GM19467 (cell line): Measurements from ENCODE around the gene UBE2A.

ENCODE experiments used
- ATAC-seq: cut with Tn5 transposase; IDR thresholded peaks from one replicate; pipeline ENCODE4 v1.9.1; 2021; ENCODE audit warnings: mild to moderate bottlenecking, moderate library complexity; ENCODE audit not compliant: unreplicated experiment

Gene UBE2A

DNA sequence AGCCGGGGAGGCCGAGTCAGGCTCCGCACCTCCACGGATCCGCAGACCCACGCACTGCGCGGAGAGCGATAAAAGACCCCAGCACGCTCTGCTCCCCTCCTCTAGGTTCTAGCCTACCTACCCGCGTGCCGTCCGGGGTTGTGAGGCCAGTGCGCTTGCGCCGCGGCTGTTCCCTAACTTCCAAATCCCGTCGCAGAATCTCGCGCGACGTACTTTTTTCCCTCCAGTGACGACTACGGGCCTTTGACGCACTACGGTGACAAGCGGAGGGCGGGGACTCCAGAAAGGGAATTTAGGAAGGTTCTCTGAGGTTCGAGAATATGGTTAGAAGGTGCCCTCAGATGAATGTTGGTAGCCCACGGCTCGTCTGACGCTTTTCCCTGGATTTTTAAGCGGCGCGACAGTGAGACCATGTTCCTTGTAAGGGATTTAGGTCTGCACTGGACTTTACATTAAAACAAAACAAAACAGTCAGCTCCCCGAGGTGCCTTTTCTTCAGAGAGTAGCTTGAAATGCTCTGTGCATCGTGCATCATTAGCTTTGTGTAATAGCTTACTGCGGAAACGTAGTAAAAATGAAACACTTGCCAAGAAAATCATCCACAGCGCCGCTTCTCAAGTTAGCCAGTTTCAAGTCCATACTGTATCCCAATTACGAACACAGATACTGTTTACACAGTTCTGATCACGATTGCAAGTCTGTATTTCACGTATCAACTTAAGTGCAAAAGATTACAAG, 32.1 kb downstream of the UBE2A start, which contains the start of gene NKRF:
TSS of gene NKRF (minus strand) at position 145 of the 738 bp plus-strand sequence.
- ATAC-seq: peak; percentile 69

DNA sequence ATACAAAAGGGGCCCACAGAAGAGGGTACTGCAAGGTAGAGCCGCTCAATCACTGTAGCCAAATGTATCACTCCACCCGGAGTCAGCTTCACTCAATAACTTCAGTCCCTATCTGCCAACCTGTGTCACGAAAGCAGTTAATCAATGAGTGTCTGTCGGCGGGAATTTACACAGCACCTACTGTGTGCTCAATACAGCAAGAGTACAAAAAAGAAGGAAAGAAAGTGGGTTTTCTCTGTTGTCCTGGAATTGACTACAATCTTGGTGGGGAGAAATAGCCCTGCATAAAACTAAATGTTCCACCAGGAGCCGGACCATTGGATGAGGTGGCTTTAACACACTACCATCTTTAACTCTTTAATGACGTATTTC, 32.6 kb downstream of the UBE2A start:
- ATAC-seq: no peak

DNA sequence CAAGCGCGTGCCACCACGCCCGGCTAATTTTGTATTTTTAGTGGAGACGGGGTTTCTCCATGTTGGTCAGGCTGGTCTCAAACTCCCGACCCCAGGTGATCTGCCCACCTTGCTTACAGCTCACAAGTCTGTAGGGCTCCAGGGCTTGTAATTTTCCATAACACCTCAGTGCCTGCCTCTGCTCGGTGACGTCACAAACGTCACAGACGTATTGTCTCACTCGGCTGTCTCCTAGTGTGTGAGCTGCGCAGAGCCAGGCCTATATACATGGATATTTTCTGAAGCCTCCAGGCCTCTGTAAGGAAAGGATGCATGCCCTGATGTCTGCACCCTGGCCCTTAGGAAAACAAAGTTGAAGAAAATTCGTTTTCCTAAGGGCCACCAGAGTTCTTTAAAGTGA, 40.4 kb downstream of the UBE2A start:
- no peak for ATAC-seq

DNA sequence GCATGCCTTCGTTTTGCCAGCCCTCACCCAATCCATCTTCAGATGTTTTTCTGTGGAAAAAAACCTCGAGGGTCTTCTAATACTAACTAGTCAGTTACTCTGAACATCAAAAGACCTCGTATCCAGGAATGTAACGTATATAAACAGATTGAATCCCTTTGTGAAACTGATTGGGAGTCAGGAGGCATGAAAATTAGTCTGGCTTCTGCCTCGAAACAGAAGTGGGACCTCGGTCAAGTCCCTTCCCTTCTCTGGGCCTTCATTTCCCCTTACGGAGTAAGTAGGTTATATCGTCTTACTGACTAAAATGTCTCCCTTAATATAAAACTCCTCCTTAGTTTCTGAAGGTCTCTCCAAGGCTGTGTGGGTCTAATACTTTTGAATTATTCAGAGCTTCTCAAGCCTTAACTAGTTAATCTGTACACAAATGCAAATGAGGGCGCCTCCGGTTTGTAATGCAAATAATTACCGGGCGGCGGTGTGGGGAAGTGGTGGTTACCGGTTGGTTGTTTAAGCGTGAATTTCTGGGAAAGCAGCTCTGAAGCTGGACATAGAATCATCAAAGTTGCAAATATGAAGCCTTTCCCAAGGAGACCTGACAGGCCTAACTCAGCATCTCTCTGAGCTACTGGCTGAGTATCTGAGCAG, 43.3 kb downstream of the UBE2A start:
- peak; percentile 68 for ATAC-seq

DNA sequence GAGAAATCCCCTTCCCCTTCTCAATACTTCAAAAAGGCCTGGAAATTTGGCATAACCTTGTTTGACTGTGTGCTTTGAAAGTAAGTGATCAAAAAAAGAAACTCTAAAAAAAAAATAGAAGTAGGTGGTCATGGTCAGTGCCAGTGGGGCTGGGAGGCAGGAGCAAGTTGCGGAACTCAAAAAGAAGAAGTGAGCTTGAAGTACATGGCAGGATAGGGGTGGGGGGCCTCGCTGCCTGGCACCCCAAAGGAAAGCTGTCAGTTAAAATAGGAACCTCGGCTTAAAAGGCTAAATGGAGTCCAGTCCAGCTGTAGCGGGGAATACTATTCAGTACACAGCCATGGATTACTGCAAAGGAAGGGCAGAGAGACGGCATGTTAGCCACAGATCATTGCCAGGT, 44.1 kb downstream of the UBE2A start:
- peak; percentile 36 for ATAC-seq

DNA sequence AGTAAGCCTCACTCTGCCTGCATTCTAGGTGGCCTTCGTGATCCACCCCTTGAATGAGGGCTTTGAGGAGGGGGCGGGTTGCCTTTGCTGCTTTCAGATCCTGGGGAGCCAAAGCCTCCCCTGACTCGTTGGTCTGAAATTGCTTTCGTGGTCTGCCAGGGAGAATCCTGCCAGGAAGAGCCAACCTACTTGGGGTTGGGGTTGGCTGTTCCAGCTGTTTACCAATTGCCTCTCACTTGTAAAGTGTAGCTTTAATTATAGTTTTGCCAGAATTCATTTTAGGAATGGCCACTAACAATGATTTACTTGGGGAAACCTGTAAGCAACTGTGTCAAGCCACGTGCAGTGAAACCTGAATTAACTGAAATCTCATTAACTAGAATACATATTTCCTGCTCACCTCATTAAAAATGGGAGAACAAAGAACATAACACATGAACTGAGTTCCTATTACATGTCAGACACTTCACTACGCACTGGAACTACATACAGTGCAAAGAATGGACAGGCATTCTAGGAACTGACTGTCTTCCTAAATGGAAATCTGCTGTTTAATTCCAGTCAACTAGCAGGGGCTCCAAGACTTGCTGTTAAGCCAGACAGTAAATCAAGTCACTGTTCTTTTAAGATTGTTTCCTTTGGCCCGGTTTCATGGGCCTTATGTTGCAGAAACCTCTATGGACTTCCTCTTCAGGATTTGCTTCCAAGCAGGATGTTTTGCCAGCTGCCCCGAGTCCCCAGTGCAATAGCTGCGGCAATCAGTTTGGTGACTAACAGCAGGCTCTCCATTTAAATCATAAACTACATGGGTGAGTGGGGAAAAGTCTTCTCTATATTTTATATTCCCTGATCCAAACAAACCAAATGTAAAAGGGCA, 48.2 kb downstream of the UBE2A start:
- no peak for ATAC-seq

DNA sequence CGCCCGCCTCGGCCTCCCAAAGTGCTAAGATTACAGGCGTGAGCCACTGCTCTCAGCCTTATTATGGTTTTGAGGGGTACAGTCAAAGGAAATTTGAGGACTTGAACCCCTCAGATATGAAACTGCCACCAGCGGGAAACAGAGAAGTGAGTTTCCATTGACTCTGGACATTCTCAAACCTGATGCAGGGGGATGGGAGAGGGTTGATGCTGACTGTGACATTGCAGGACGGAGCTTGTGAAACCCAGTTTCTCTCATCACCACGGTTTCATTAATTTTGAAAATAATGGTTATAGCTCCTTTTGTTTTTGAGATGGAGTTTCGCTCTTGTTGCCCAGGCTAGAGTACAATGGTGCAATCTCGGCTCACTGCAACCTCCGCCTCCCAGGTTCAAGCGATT, 50.1 kb downstream of the UBE2A start:
- ATAC-seq: no peak

DNA sequence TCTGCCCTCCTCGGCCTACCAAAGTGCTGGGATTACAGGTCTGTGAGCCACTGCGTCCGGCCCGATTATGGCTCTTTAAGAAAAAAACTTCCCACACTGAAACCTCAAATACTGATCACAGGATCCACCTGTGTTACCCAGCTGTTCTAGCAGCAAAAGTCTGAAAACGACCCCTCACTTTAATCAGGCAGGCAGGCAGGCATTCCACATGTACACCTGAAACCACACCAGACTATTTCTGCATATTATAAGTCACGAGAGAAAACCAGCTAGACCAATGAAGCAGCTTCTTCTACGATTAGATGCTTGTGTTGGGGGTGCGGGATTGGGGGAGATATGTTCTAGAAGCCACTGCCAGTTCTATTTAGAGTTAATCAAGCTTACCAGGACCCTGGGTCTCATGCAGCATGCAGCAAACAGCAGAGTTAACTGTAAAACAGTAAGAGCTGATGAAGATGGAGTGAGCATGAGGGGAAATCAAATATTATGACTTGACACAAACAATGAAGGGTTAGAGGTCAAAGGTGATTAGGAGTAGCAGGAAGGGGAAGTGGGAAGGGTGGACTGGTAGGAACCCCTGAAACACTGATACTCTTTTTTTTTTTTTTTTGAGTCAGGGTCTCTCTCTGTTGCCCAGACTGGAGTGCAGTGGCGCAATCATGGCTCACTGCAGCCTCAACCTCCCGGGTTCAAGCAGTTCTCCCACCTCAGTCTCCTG, 50.7 kb downstream of the UBE2A start:
- ATAC-seq: no peak

DNA sequence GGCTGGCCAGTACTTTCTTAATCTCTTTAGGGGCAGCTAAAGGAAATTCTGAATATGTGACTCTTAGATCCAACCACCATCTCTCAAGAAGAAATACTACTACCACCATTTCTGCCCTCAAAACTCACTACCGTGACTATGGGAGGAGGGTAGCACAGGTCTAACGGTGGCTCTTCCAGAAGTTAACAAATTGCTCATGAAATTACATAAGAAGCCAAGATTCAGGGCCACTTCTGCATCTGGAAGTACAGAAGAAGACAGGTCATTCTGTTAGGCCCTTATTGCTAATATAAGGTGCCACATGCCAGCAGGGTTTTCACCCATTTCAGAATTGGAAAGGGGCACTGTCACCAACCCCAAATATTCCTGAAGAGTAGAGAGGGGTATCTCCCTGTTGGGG, 51.5 kb downstream of the UBE2A start:
- ATAC-seq: no peak
